GM12864 (cell line): ENCODE data around the gene DNM2.

Source experiments
- DNase-seq: peaks from one replicate; pipeline ENCODE4 v3.0.0-alpha.2; 2011; ENCODE audit warnings: low read depth
- H3K4me3 ChIP-seq: 2 replicates; pipeline ENCODE4 v1.5.1; 2011; ENCODE audit warnings: mild to moderate bottlenecking, low read depth, low read length, control low read depth
- CTCF ChIP-seq: IDR thresholded peaks from 2 replicates; pipeline ENCODE4 v1.5.1; 2011; ENCODE audit warnings: low read depth, mild to moderate bottlenecking, moderate library complexity, low read length, control low read depth, inconsistent platforms; ENCODE audit errors: missing control alignments

DNM2 gene

GRCh38 chr19:10805758-10806247 lies 87.9 kb downstream of the DNM2 start:
- no peak for TF ChIP-seq CTCF
- DNase-seq: no peak
- no peak overlapping the region for H3K4me3 ChIP-seq

- TF ChIP-seq CTCF: no peak
- no peak overlapping the region for H3K4me3 ChIP-seq
- DNase-seq: no peak
Observed at GRCh38 chr19:10808937-10809649, 91.2 kb downstream of the DNM2 start.

- H3K4me3 ChIP-seq: no peak overlapping the region
- DNase-seq: no peak
- TF ChIP-seq CTCF: no peak
Observed at GRCh38 chr19:10809651-10810285, 91.9 kb downstream of the DNM2 start.

GRCh38 chr19:10811391-10812111 lies 93.7 kb downstream of the DNM2 start:
- TF ChIP-seq CTCF: no peak

GRCh38 chr19:10812196-10812595 lies 94.3 kb downstream of the DNM2 start:
- no peak for DNase-seq
- no peak for TF ChIP-seq CTCF
- H3K4me3 ChIP-seq: no peak overlapping the region

More at GRCh38 chr19:10811391-10812111, 93.7 kb downstream of the DNM2 start:
- H3K4me3 ChIP-seq: no peak overlapping the region
- DNase-seq: no peak

- no peak for DNase-seq
- no peak for TF ChIP-seq CTCF
Observed at GRCh38 chr19:10812902-10813404, 95.1 kb downstream of the DNM2 start.

More at GRCh38 chr19:10812902-10813404, 95.1 kb downstream of the DNM2 start:
- H3K4me3 ChIP-seq: no peak overlapping the region
